HL-60 (cell line): ENCODE results near the gene FAM234A.

Source experiments
- CTCF ChIP-seq: IDR thresholded peaks from one replicate; pipeline ENCODE4 v1.5.1; 2011; ENCODE audit warnings: low read length, control low read depth, inconsistent platforms; ENCODE audit not compliant: insufficient read depth
- POLR2AphosphoS5 ChIP-seq: IDR thresholded peaks from 2 replicates; pipeline ENCODE4 v1.6.1; 2012; ENCODE audit warnings: low read depth

- TF ChIP-seq CTCF (no peak), POLR2AphosphoS5 (no peak)
Observed at GRCh38 chr16:290681-291405, 56.2 kb downstream of the FAM234A start.
